ENCODE data around the gene DAPK1.

DNA sequence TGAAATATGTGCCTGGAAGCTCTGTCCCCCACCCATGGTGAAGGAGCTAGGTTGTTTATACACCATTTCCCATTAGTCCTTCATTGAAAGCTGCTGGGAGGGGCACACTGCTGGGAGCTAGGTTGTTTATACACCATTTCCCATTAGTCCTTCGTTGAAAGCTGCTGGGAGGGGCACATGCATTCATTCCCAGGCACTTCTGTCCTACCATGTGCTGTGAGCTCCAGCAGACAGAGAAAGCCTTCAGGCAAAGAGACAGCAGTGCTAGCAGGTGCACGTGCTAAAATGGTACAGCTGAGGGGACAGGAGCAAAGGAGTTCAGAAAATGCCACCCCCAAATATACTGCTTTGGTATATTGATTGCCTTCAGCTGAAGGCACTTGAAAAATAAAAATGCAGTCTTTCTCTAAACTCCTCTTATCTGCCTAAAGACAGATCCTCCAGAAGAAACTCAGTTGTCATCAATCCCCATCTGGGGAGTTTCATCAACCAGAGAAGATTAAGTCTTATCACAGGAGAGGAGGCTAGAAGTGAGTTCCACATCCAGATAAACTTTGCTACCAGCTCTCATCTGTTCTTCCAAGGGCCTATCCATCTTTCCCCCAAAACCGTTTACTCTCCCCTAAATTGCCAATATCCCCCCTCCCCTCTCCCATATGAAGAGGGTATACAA, 27.7 kb upstream of the DAPK1 start:
- TF ChIP-seq, protein P1, sequence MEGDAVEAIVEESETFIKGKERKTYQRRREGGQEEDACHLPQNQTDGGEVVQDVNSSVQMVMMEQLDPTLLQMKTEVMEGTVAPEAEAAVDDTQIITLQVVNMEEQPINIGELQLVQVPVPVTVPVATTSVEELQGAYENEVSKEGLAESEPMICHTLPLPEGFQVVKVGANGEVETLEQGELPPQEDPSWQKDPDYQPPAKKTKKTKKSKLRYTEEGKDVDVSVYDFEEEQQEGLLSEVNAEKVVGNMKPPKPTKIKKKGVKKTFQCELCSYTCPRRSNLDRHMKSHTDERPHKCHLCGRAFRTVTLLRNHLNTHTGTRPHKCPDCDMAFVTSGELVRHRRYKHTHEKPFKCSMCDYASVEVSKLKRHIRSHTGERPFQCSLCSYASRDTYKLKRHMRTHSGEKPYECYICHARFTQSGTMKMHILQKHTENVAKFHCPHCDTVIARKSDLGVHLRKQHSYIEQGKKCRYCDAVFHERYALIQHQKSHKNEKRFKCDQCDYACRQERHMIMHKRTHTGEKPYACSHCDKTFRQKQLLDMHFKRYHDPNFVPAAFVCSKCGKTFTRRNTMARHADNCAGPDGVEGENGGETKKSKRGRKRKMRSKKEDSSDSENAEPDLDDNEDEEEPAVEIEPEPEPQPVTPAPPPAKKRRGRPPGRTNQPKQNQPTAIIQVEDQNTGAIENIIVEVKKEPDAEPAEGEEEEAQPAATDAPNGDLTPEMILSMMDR (IDR thresholded peaks at IDR 0.05; ENCODE audit: low read depth, low read length) = no peak
- TF ChIP-seq EZH2phosphoT487 (IDR thresholded peaks at IDR 0.05; ENCODE audit: low read depth) = no peak
